Measurements from ENCODE around the gene FZD4.
"Not testable (repeated sequence)": the region's sequence is repeated elsewhere in the genome, so short reads cannot be mapped to it uniquely, and the experiment has no call there.

GRCh38 chr11:86937193-86937806 is 17.9 kb downstream of the FZD4 start:
- not testable (repeated sequence) for TF ChIP-seq CTCF (IDR thresholded peaks at IDR 0.05 in 2 of 3, conservative IDR thresholded peaks at IDR 0.05 in 1 of 3; ENCODE audit: control insufficient read depth in 2 of 3, extremely low read depth in 1 of 3, insufficient read depth in 1 of 3, low read depth in 3 of 3, low read length in 3 of 3); ZNF274 (IDR thresholded peaks at IDR 0.05; ENCODE audit: insufficient read depth, insufficient read length); MTA2 (IDR thresholded peaks at IDR 0.05; ENCODE audit: low read depth); MLLT1 (IDR thresholded peaks at IDR 0.05); MAX (IDR thresholded peaks at IDR 0.05; ENCODE audit: low read depth, low read length); EP300 (IDR thresholded peaks at IDR 0.05; ENCODE audit: borderline replicate concordance in 1 of 2, control insufficient read depth in 1 of 2, low read depth in 2 of 2, low read length in 2 of 2); BACH1 (IDR thresholded peaks at IDR 0.05; ENCODE audit: borderline replicate concordance)

All from GM12878 (cell line).